Natural killer cell (primary cell): ENCODE measurements around the gene CERS5. TPM values are rescaled to one million over a fixed set of nuclear protein-coding genes. Genes with fewer than 3 reads are reported as not detected.

Experiments used
- ATAC-seq, 3 donors: fragments of 150-1000 bp in 2 of 3; fragments of 200-7000 bp in 1 of 3; cut with Tn5 transposase; 1 replicate in 1 of 3; 2 replicates in 2 of 3; pipeline ENCODE4 v1.10.0; 2021; ENCODE audit warnings: mild to moderate bottlenecking in 2 of 3, moderate library complexity in 2 of 3
- DNase-seq, 2 donors: peaks; one replicate each; pipeline versions ENCODE4 v3.0.0 to v3.0.0-alpha.2; 2013 to 2021; ENCODE audit warnings: mixed read lengths in 1 of 2
- H3K27ac ChIP-seq: one replicate; pipeline ENCODE4 v1.5.1; 2013; ENCODE audit warnings: mild to moderate bottlenecking, low read length
- H3K27me3 ChIP-seq: one replicate; pipeline ENCODE4 v1.6.1; 2013; ENCODE audit warnings: low read length; ENCODE audit not compliant: control insufficient read depth, insufficient read depth
- H3K36me3 ChIP-seq: one replicate; pipeline ENCODE4 v1.6.1; 2013; ENCODE audit warnings: low read length; ENCODE audit not compliant: control insufficient read depth, insufficient read depth
- H3K4me1 ChIP-seq: one replicate; pipeline ENCODE4 v1.6.1; 2013; ENCODE audit warnings: low read length; ENCODE audit not compliant: control insufficient read depth, insufficient read depth
- H3K4me3 ChIP-seq: one replicate; pipeline ENCODE4 v1.5.1; 2013; ENCODE audit warnings: low read length
- H3K9me3 ChIP-seq: one replicate; pipeline ENCODE4 v1.6.1; 2013; ENCODE audit warnings: low read length; ENCODE audit not compliant: control insufficient read depth, insufficient read depth
- H3K27ac Mint-ChIP-seq, 2 donors: one replicate each; pipeline ENCODE4 v1.8.0; 2022; ENCODE audit warnings: mild to moderate bottlenecking in 2 of 2, mixed read lengths in 2 of 2, moderate library complexity in 1 of 2
- H3K27me3 Mint-ChIP-seq, 2 donors: one replicate each; pipeline ENCODE4 v1.8.0; 2022; ENCODE audit warnings: low read depth in 2 of 2, mixed read lengths in 2 of 2
- H3K36me3 Mint-ChIP-seq: one replicate; pipeline ENCODE4 v1.8.0; 2022; ENCODE audit warnings: mixed read lengths
- H3K4me1 Mint-ChIP-seq, 2 donors: one replicate each; pipeline ENCODE4 v1.8.0; 2022; ENCODE audit warnings: mixed read lengths in 2 of 2
- H3K4me3 Mint-ChIP-seq: one replicate; pipeline ENCODE4 v1.8.0; 2022; ENCODE audit warnings: mild to moderate bottlenecking, moderate library complexity, mixed read lengths
- H3K9me3 Mint-ChIP-seq, 2 donors: one replicate each; pipeline ENCODE4 v1.8.0; 2022; ENCODE audit warnings: mixed read lengths in 2 of 2
- CTCF ChIP-seq: fragments of 200-600 bp; IDR thresholded peaks from one replicate; pipeline ENCODE4 v1.8.0; 2022; ENCODE audit warnings: antibody characterized with exemption
- WGBS: methylation state at CpG from one replicate; pipeline ENCODE4 v1.1.7; 2013; ENCODE audit warnings: missing lambda C conversion rate; ENCODE audit not compliant: insufficient coverage; 5-methylcytosine and 5-hydroxymethylcytosine counted together
- intact Hi-C: fragments of 100-400 bp; cut with micrococcal nuclease; formaldehyde crosslinking; loops from one replicate; pipeline ENCODE4 v1.14.2; 2022
- total RNA-seq, 4 donors: library from RNA; stranded (reverse); fragments of 120-200 nt in 1 of 4; gene quantifications; one replicate each; pipeline versions ENCODE4 v1.2.3 to v1.2.4, GENCODE V29; 2013 to 2022

The CERS5 gene
- total RNA-seq, 3 donors from 2014 or later (not counting 1 experiment from before 2014, with no cell fraction given), result 69.9 to 81.2 (median 75.8) TPM

- H3K4me3 Mint-ChIP-seq, result no peak overlapping the region
- ATAC-seq (no peak), DNase-seq (no peak)
- intact Hi-C loops, result no loop called here
- no peaks in the 10 kb centered on the region for H3K4me1 ChIP-seq
- no peak overlapping the region for H3K4me3 ChIP-seq
- WGBS, result 94% methylated on average over 6 of the region's 6 CpGs
- H3K9me3 ChIP-seq, result no peaks in the 10 kb centered on the region
- H3K4me1 Mint-ChIP-seq, result peaks cover 0 to 4% of the 10 kb centered on the region in 2 donors
- H3K27ac Mint-ChIP-seq, result no peak overlapping the region
- no peaks in the 10 kb centered on the region for H3K9me3 Mint-ChIP-seq
- peaks cover 2% of the 10 kb centered on the region for H3K36me3 Mint-ChIP-seq
- H3K27ac ChIP-seq, result no peak overlapping the region
- no peak for TF ChIP-seq CTCF
- peaks cover 28% of the 10 kb centered on the region for H3K36me3 ChIP-seq
- no peaks in the 10 kb centered on the region for H3K27me3 Mint-ChIP-seq
- no peaks in the 10 kb centered on the region for H3K27me3 ChIP-seq
These were observed 38.5 kb upstream of the CERS5 start for GRCh38 chr12:50205648-50206047.

- no peaks in the 10 kb centered on the region for H3K9me3 Mint-ChIP-seq
- intact Hi-C loops, result no loop called here
These were observed 36.5 kb upstream of the CERS5 start for GRCh38 chr12:50203691-50204090.

GRCh38 chr12:50201987-50202521 is 34.9 kb upstream of the CERS5 start:
- Mint-ChIP-seq H3K27ac (no peak overlapping the region), H3K27me3 (no peaks in the 10 kb centered on the region), H3K4me1 (no peaks in the 10 kb centered on the region), H3K9me3 (no peaks in the 10 kb centered on the region), H3K36me3 (peaks cover 5% of the 10 kb centered on the region), H3K4me3 (no peak overlapping the region)
- 100% methylated on average over 1 of the region's 3 CpGs for WGBS
- H3K9me3 ChIP-seq, result no peaks in the 10 kb centered on the region
- no peak overlapping the region for H3K4me3 ChIP-seq
- peaks cover 44% of the 10 kb centered on the region for H3K36me3 ChIP-seq
- ATAC-seq (no peak), DNase-seq (no peak)
- intact Hi-C loops, result no loop called here
- TF ChIP-seq CTCF, result no peak
- no peak overlapping the region for H3K27ac ChIP-seq
- no peaks in the 10 kb centered on the region for H3K27me3 ChIP-seq
- H3K4me1 ChIP-seq, result no peaks in the 10 kb centered on the region

More at GRCh38 chr12:50203691-50204090, 36.5 kb upstream of the CERS5 start:
- Histone ChIP-seq H3K27ac (no peak overlapping the region), H3K27me3 (no peaks in the 10 kb centered on the region), H3K36me3 (peaks cover 39% of the 10 kb centered on the region), H3K9me3 (no peaks in the 10 kb centered on the region), H3K4me3 (no peak overlapping the region), H3K4me1 (no peaks in the 10 kb centered on the region)
- no peak overlapping the region for H3K27ac Mint-ChIP-seq
- no peak for TF ChIP-seq CTCF
- H3K27me3 Mint-ChIP-seq, result no peaks in the 10 kb centered on the region
- H3K36me3 Mint-ChIP-seq, result peaks cover 5% of the 10 kb centered on the region
- no peak overlapping the region for H3K4me3 Mint-ChIP-seq
- H3K4me1 Mint-ChIP-seq, result no peaks in the 10 kb centered on the region
- no peak for ATAC-seq
- WGBS, result 80% methylated on average over 1 of the region's 2 CpGs
- DNase-seq, result no peak
